KMS-11 (cell line): ENCODE data around the gene NCK2.

Source experiments
- H2AFZ ChIP-seq: fragments of 200-600 bp; sonication (generic); 2 replicates; pipeline ENCODE4 v1.6.1; 2016; ENCODE audit warnings: antibody characterized with exemption, mixed run types, low read depth
- H3K27ac ChIP-seq: fragments of 200-600 bp; sonication (generic); 2 replicates; pipeline ENCODE4 v1.6.1; 2016; ENCODE audit warnings: mild to moderate bottlenecking, mixed run types
- H3K27me3 ChIP-seq: fragments of 200-600 bp; sonication (generic); 2 replicates; pipeline ENCODE4 v1.6.1; 2017; ENCODE audit warnings: mild to moderate bottlenecking, low read depth, mixed run types, moderate library complexity; ENCODE audit not compliant: insufficient read depth
- H3K36me3 ChIP-seq: fragments of 200-600 bp; sonication (generic); 2 replicates; pipeline ENCODE4 v1.6.1; 2017; ENCODE audit warnings: mild to moderate bottlenecking, mixed run types; ENCODE audit not compliant: insufficient read depth
- H3K4me1 ChIP-seq: fragments of 200-600 bp; sonication (generic); 2 replicates; pipeline ENCODE4 v1.6.1; 2016; ENCODE audit warnings: mild to moderate bottlenecking, low read depth, mixed run types; ENCODE audit not compliant: poor library complexity, severe bottlenecking
- H3K4me2 ChIP-seq: fragments of 200-600 bp; sonication (generic); 2 replicates; pipeline ENCODE4 v1.7.0; 2016; ENCODE audit warnings: mild to moderate bottlenecking, mixed run types
- H3K4me3 ChIP-seq: fragments of 200-600 bp; sonication (generic); IDR thresholded peaks from 2 replicates; pipeline ENCODE4 v1.6.1; 2017; ENCODE audit warnings: low read depth, low read length, mixed read lengths; ENCODE audit not compliant: insufficient read depth
- H3K79me2 ChIP-seq: fragments of 200-600 bp; sonication (generic); 2 replicates; pipeline ENCODE4 v1.6.1; 2016; ENCODE audit warnings: low read depth, mixed run types; ENCODE audit not compliant: insufficient read depth
- H3K9ac ChIP-seq: fragments of 200-600 bp; sonication (generic); 2 replicates; pipeline ENCODE4 v1.6.1; 2016; ENCODE audit warnings: mild to moderate bottlenecking, mixed run types
- H4K20me1 ChIP-seq: fragments of 200-600 bp; sonication (generic); 2 replicates; pipeline ENCODE4 v1.6.1; 2016; ENCODE audit warnings: mild to moderate bottlenecking, mixed run types; ENCODE audit not compliant: insufficient read depth
- TF ChIP-seq, protein P1 (sequence below): fragments of 200-600 bp; sonication (generic); conservative IDR thresholded peaks from 2 replicates; pipeline ENCODE4 v1.6.1; 2017; ENCODE audit warnings: low read depth, mild to moderate bottlenecking, antibody characterized with exemption, low read length, moderate library complexity, mixed read lengths

NCK2 gene

DNA sequence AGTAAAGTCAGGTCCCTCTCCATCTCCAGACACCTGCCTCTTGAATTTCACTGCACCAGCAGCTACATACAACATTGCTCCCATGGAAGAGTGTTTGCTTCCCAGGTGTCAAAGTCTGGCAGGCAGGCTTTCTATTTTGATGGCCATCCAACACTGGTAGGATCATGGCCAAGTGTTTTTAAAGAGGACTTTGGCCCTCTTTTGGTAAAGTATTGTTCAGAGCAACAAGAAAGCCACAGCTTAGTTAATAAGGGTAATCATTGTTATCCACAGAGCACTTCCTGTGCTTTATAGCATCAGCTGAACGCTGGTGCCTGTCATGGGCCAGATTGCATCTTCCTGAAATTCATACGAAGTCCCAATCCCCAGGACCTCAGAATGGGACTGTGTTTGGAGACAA is 133.2 kb downstream of the NCK2 start:
- H3K4me1 ChIP-seq: no peaks in the 10 kb centered on the region
- H3K4me3 ChIP-seq: no peak overlapping the region
- H3K4me2 ChIP-seq: no peak overlapping the region
- TF ChIP-seq, protein P1, sequence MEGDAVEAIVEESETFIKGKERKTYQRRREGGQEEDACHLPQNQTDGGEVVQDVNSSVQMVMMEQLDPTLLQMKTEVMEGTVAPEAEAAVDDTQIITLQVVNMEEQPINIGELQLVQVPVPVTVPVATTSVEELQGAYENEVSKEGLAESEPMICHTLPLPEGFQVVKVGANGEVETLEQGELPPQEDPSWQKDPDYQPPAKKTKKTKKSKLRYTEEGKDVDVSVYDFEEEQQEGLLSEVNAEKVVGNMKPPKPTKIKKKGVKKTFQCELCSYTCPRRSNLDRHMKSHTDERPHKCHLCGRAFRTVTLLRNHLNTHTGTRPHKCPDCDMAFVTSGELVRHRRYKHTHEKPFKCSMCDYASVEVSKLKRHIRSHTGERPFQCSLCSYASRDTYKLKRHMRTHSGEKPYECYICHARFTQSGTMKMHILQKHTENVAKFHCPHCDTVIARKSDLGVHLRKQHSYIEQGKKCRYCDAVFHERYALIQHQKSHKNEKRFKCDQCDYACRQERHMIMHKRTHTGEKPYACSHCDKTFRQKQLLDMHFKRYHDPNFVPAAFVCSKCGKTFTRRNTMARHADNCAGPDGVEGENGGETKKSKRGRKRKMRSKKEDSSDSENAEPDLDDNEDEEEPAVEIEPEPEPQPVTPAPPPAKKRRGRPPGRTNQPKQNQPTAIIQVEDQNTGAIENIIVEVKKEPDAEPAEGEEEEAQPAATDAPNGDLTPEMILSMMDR: no peak
- no peak overlapping the region for H2AFZ ChIP-seq
- H3K9ac ChIP-seq: no peak overlapping the region
- no peaks in the 10 kb centered on the region for H3K27me3 ChIP-seq
- no peaks in the 10 kb centered on the region for H3K36me3 ChIP-seq
- H3K79me2 ChIP-seq: no peaks in the 10 kb centered on the region
- H4K20me1 ChIP-seq: no peaks in the 10 kb centered on the region
- no peak overlapping the region for H3K27ac ChIP-seq

- Histone ChIP-seq H3K27ac (no peak overlapping the region), H3K27me3 (no peaks in the 10 kb centered on the region), H3K4me1 (no peaks in the 10 kb centered on the region), H3K79me2 (no peaks in the 10 kb centered on the region), H4K20me1 (no peaks in the 10 kb centered on the region), H3K4me2 (no peak overlapping the region), H2AFZ (no peak overlapping the region), H3K9ac (no peak overlapping the region), H3K4me3 (no peak overlapping the region), H3K36me3 (no peaks in the 10 kb centered on the region)
- TF ChIP-seq, protein P1: no peak
Observed at GRCh38 chr2:105879106-105879802, 134.5 kb downstream of the NCK2 start.

DNA sequence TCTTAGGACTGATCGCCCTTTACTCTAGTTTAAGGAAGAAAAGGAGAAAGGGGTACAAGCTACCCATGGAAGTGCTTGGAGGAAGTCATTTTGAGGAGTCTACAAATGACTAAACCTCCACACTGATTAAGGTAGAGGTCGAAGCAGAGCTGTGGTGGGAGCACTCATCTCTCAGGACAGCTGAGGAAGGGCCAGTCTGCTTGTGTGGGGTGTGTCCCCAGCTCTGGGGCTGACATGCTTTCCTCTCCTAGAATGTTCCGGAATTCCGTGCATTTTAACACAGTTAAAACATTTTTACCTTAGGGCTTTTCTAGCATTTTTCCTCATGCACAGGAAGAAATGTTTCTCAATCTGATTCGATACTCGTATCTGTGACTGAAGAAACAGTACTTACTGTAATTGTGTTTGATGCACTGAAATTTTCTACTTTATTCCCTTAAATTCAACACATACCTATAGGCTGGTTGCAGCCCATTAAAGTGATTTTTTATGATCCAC is 135.1 kb downstream of the NCK2 start:
- Histone ChIP-seq H3K9ac (no peak overlapping the region), H3K4me3 (no peak overlapping the region), H2AFZ (no peak overlapping the region), H3K27me3 (no peaks in the 10 kb centered on the region), H3K27ac (no peak overlapping the region), H3K4me2 (no peak overlapping the region), H4K20me1 (no peaks in the 10 kb centered on the region), H3K36me3 (no peaks in the 10 kb centered on the region), H3K4me1 (peaks cover 2% of the 10 kb centered on the region), H3K79me2 (no peaks in the 10 kb centered on the region)
- TF ChIP-seq, protein P1: no peak

DNA sequence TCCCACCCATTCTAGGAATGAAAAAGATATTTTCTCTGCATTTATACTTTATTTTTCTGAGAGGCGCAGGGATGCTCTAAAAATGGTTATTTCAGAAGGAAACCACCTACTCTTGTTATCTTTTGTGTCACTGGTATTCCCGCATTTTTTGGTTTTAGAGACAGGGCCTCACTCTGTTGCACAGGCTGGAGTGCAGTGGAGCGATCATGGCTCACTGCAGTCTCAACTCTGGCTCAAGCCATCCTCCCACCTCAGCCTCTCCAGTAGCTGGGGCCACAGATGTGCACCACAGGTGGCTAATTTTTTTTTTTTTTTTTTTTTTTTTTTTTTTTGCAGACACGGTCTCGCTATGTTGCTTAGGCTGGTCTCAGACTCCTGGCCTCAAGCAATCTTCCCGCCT is 135.9 kb downstream of the NCK2 start:
- TF ChIP-seq, protein P1: no peak
- no peaks in the 10 kb centered on the region for H3K36me3 ChIP-seq
- H4K20me1 ChIP-seq: no peaks in the 10 kb centered on the region
- peaks cover 10% of the 10 kb centered on the region for H3K4me1 ChIP-seq
- no peak overlapping the region for H2AFZ ChIP-seq
- H3K27me3 ChIP-seq: no peaks in the 10 kb centered on the region
- H3K9ac ChIP-seq: no peak overlapping the region
- H3K4me2 ChIP-seq: no peak overlapping the region
- H3K27ac ChIP-seq: no peak overlapping the region
- H3K79me2 ChIP-seq: no peaks in the 10 kb centered on the region
- no peak overlapping the region for H3K4me3 ChIP-seq
